ENCODE data around the gene FANCD2OS. TPM values are rescaled to one million over a fixed set of nuclear protein-coding genes. Genes with fewer than 3 reads are reported as not detected.

FANCD2OS gene, protein sequence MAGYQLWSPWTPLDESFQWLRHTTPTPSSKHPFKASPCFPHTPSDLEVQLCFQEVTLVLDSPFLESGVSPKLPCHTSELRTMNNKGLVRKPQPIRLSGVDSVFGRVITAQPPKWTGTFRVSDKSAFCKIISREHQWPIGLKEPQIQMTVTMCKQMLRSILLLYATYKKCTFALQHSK
- total RNA-seq: not detected

DNA sequence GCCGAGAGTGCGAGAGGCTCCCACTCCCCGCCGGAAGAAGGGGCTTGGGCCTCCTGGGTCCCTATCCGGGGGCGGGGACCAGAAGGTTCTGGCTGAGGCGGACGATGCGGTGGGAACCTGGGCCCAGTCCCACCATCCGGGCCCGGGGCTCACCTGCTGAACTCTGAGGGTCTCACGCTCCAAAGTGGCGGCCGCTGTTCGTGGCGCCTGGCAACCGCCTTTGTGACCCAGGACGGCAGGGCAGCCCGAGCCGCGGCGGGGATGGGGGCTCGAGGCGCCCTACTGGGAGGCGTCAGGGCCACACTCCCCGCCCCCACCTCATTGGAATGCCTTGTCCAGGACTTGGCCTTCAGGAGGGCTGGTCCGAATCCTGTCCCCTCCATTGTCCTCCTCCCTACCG lies at the start of gene FANCD2OS:
FANCD2OS (minus strand) TSS at position 165 of the 400 bp plus-strand sequence. CDS start 3,481 bp downstream, outside the sequence.

DNA sequence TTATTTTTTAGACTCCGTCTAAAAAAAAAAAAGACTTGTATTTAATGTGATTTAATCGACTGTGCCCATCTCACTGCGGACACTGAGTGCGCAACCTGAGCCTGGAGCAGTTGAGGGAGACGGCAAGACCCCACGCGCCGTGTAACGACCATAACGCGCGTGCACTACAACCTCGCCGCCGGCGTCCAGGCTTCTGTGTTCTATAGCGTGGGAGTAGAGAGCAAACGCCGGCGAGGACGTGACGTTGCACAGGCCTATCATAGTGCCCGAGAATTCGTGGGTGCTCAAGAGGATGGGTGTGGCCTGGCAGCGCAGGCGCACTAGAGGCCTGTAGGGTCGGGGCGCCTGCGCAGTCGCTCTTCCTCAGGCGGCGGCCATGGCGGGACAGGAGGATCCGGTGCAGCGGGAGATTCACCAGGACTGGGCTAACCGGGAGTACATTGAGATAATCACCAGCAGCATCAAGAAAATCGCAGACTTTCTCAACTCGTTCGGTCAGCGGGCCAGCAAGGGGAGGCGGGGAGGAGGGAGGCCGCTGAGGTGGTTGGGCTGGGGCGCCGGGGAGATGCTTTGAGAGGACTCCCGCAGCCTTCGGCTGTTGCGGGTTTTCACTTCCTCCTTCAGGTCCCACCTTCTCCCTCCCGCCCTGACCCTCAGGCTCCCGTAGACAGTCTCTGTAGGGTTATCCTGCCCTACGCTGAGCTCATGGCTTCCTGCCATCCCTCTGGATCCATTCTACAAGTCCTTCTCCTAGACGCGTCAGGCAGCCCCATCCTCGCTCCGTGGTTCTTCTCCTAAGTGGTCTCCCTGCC lies 7.5 kb upstream of the FANCD2OS start, which contains the start of gene BRK1:
BRK1 (plus strand) TSS at position 350 of the 812 bp plus-strand sequence; CDS start at position 377, 27 bp downstream.

Other genes with a start within 250 kb of the FANCD2OS start
- not detected for gene CIDEC, start 228.0 kb downstream of the FANCD2OS start, total RNA-seq
- gene JAGN1, start 217.6 kb downstream of the FANCD2OS start, total RNA-seq: 10 to 100 TPM; 27.7 to 29.0 TPM
- under 1 TPM; 0.39 to 0.45 TPM for gene IL17RE, start 205.4 kb downstream of the FANCD2OS start, total RNA-seq
- under 1 TPM; 0.29 to 0.40 TPM for gene IL17RC, start 191.2 kb downstream of the FANCD2OS start, total RNA-seq
- 10 to 100 TPM; 15.2 to 20.0 TPM for gene CRELD1, start 174.4 kb downstream of the FANCD2OS start, total RNA-seq
- 1 to 10 TPM; 5.4 to 6.1 TPM for gene PRRT3, start 155.8 kb downstream of the FANCD2OS start, total RNA-seq
- 10 to 100 TPM; 42.2 to 43.9 TPM for gene EMC3, start 121.4 kb downstream of the FANCD2OS start, total RNA-seq
- gene FANCD2, start 81.8 kb downstream of the FANCD2OS start, total RNA-seq: 10 to 100 TPM; 44.2 to 48.0 TPM
- gene BRK1, start 7.4 kb upstream of the FANCD2OS start, total RNA-seq: 100 to 1,000 TPM; 132 to 133 TPM
- gene VHL, start 33.5 kb upstream of the FANCD2OS start, total RNA-seq: 10 to 100 TPM; 66.2 to 70.4 TPM
- 1 to 10 TPM; 2.7 to 3.0 TPM for gene IRAK2, start 56.7 kb upstream of the FANCD2OS start, total RNA-seq
- gene TATDN2, start 140.2 kb upstream of the FANCD2OS start, total RNA-seq: 10 to 100 TPM; 54.5 to 57.7 TPM
- under 1 TPM; 0.36 to 0.53 TPM for gene GHRL, start 184.7 kb upstream of the FANCD2OS start, total RNA-seq
- gene SEC13, start 212.9 kb upstream of the FANCD2OS start, total RNA-seq: 10 to 100 TPM; 72.6 to 77.0 TPM